ENCODE results near the gene ANOS1. TPM values are rescaled to one million over a fixed set of nuclear protein-coding genes. Genes with fewer than 3 reads are reported as not detected.

ANOS1 gene
- total RNA-seq, 4 donors from 2014 or later, result 5.0 to 27.8 (median 13.0) TPM

- Histone ChIP-seq H3K27me3 (no peaks in the 10 kb centered on the region), H3K9me3 (no peaks in the 10 kb centered on the region), H3K4me1 (no peaks in the 10 kb centered on the region), H3K4me3 (no peak overlapping the region), H3K36me3 (no peaks in the 10 kb centered on the region), H3K27ac (no peak overlapping the region)
- in situ Hi-C loops (cut with MboI; ENCODE audit: low sequenced_read_pairs in 4 of 4) (no loop called here), intact Hi-C loops (cut with DNase I; ENCODE audit: low total_unique reads) (no loop called here)
- DNase-seq (no peak), ATAC-seq (no peak)
- TF ChIP-seq POLR2A (IDR thresholded peaks at IDR 0.05), result no peak
- no peak for TF ChIP-seq CTCF (IDR thresholded peaks at IDR 0.05 in 4 of 5, conservative IDR thresholded peaks at IDR 0.05 in 1 of 5)
Measured at GRCh38 chrX:8565729-8566128, 166.2 kb downstream of the ANOS1 start.

- Histone ChIP-seq H3K36me3 (no peaks in the 10 kb centered on the region), H3K4me3 (no peak overlapping the region), H3K9me3 (no peaks in the 10 kb centered on the region), H3K27me3 (no peaks in the 10 kb centered on the region), H3K27ac (no peak overlapping the region), H3K4me1 (no peaks in the 10 kb centered on the region)
- ATAC-seq (no peak), DNase-seq (no peak)
- TF ChIP-seq CTCF (IDR thresholded peaks at IDR 0.05 in 4 of 5, conservative IDR thresholded peaks at IDR 0.05 in 1 of 5) (no peak), POLR2A (IDR thresholded peaks at IDR 0.05) (no peak)
- in situ Hi-C loops (cut with MboI; ENCODE audit: low sequenced_read_pairs in 4 of 4), result no loop called here
- intact Hi-C loops (cut with DNase I; ENCODE audit: low total_unique reads), result no loop called here
Measured at GRCh38 chrX:8548446-8548845, 183.5 kb downstream of the ANOS1 start.

- no peak for TF ChIP-seq POLR2A (IDR thresholded peaks at IDR 0.05)
- no peak for TF ChIP-seq CTCF (IDR thresholded peaks at IDR 0.05 in 4 of 5, conservative IDR thresholded peaks at IDR 0.05 in 1 of 5)
- in situ Hi-C loops (cut with MboI; ENCODE audit: low sequenced_read_pairs in 4 of 4) (no loop called here), intact Hi-C loops (cut with DNase I; ENCODE audit: low total_unique reads) (no loop called here)
- no peak overlapping the region for H3K27ac ChIP-seq
- ATAC-seq, result no peak
- no peaks in the 10 kb centered on the region for H3K4me1 ChIP-seq
- no peaks in the 10 kb centered on the region for H3K36me3 ChIP-seq
- DNase-seq, result no peak
- no peak overlapping the region for H3K4me3 ChIP-seq
- H3K27me3 ChIP-seq, result no peaks in the 10 kb centered on the region
- H3K9me3 ChIP-seq, result no peaks in the 10 kb centered on the region
Measured at GRCh38 chrX:8546715-8547114, 185.2 kb downstream of the ANOS1 start.

- no peaks in the 10 kb centered on the region for H3K9me3 ChIP-seq
- H3K27ac ChIP-seq, result no peak overlapping the region
- DNase-seq, result no peak
- no peak overlapping the region for H3K4me3 ChIP-seq
- no peaks in the 10 kb centered on the region for H3K36me3 ChIP-seq
- in situ Hi-C loops (cut with MboI; ENCODE audit: low sequenced_read_pairs in 4 of 4), result no loop called here
- intact Hi-C loops (cut with DNase I; ENCODE audit: low total_unique reads), result no loop called here
- ATAC-seq, result no peak
- TF ChIP-seq CTCF (IDR thresholded peaks at IDR 0.05 in 4 of 5, conservative IDR thresholded peaks at IDR 0.05 in 1 of 5), result no peak
- no peak for TF ChIP-seq POLR2A (IDR thresholded peaks at IDR 0.05)
- H3K27me3 ChIP-seq, result no peaks in the 10 kb centered on the region
- no peaks in the 10 kb centered on the region for H3K4me1 ChIP-seq
Measured at GRCh38 chrX:8520791-8521190, 211.1 kb downstream of the ANOS1 start.

GRCh38 chrX:8520178-8520577, 211.8 kb downstream of the ANOS1 start:
- Histone ChIP-seq H3K4me1 (no peaks in the 10 kb centered on the region), H3K27ac (no peak overlapping the region), H3K27me3 (no peaks in the 10 kb centered on the region), H3K36me3 (no peaks in the 10 kb centered on the region), H3K4me3 (no peak overlapping the region), H3K9me3 (no peaks in the 10 kb centered on the region)
- in situ Hi-C loops (cut with MboI; ENCODE audit: low sequenced_read_pairs in 4 of 4) (no loop called here), intact Hi-C loops (cut with DNase I; ENCODE audit: low total_unique reads) (no loop called here)
- ATAC-seq (no peak), DNase-seq (no peak)
- no peak for TF ChIP-seq CTCF (IDR thresholded peaks at IDR 0.05 in 4 of 5, conservative IDR thresholded peaks at IDR 0.05 in 1 of 5)
- TF ChIP-seq POLR2A (IDR thresholded peaks at IDR 0.05), result no peak
